DND-41 (cell line): Measurements from ENCODE around the gene POLR3B.

Source experiments
- ATAC-seq: fragments of 200-7000 bp; cut with Tn5 transposase; 3 replicates; pipeline ENCODE4 v1.9.1; 2021; ENCODE audit warnings: low read depth; ENCODE audit not compliant: insufficient read depth
- DNase-seq: peaks from one replicate; pipeline ENCODE4 v3.0.0-alpha.2; 2020
- H2AFZ ChIP-seq: 2 replicates; pipeline ENCODE4 v1.6.0; 2012; ENCODE audit warnings: low read depth, low read length
- H3K27ac ChIP-seq: 2 replicates; pipeline ENCODE4 v1.5.1; 2012; ENCODE audit warnings: low read length, inconsistent platforms
- H3K27me3 ChIP-seq: fragments of 200-600 bp; sonication (generic); 2 replicates; pipeline ENCODE4 v1.6.0; 2012; ENCODE audit warnings: low read length, mild to moderate bottlenecking, inconsistent platforms; ENCODE audit not compliant: insufficient read depth, poor library complexity
- H3K36me3 ChIP-seq: 2 replicates; pipeline ENCODE4 v1.5.1; 2012; ENCODE audit warnings: low read length, inconsistent platforms; ENCODE audit not compliant: insufficient read depth
- H3K4me1 ChIP-seq: 2 replicates; pipeline ENCODE4 v1.5.1; 2012; ENCODE audit warnings: mild to moderate bottlenecking, low read length; ENCODE audit not compliant: insufficient read depth
- H3K4me2 ChIP-seq: 2 replicates; pipeline ENCODE4 v1.6.0; 2012; ENCODE audit warnings: mild to moderate bottlenecking, moderate library complexity, low read length, inconsistent platforms; ENCODE audit not compliant: insufficient read depth
- H3K4me3 ChIP-seq, 2 experiments: fragments of 200-600 bp in 1 of 2; shearing (Covaris generic) in 1 of 2; 2 replicates each; pipeline ENCODE4 v1.5.1; 2012 to 2016; ENCODE audit warnings: inconsistent platforms in 2 of 2, low read length in 2 of 2, mild to moderate bottlenecking in 2 of 2, low read depth in 1 of 2, moderate library complexity in 1 of 2
- H3K79me2 ChIP-seq: 2 replicates; pipeline ENCODE4 v1.6.0; 2012; ENCODE audit warnings: low read length, inconsistent platforms; ENCODE audit not compliant: insufficient read depth
- H3K9ac ChIP-seq: 2 replicates; pipeline ENCODE4 v1.6.0; 2012; ENCODE audit warnings: low read depth, mild to moderate bottlenecking, inconsistent platforms, low read length, moderate library complexity
- H3K9me3 ChIP-seq: 2 replicates; pipeline ENCODE4 v1.5.1; 2012; ENCODE audit warnings: low read length, moderate library complexity, mild to moderate bottlenecking, inconsistent platforms; ENCODE audit not compliant: insufficient read depth, severe bottlenecking
- H4K20me1 ChIP-seq: 2 replicates; pipeline ENCODE4 v1.6.0; 2012; ENCODE audit warnings: low read length; ENCODE audit not compliant: insufficient read depth
- CTCF ChIP-seq: IDR thresholded peaks from 2 replicates; pipeline ENCODE4 v1.5.1; 2012; ENCODE audit warnings: borderline replicate concordance, low read length, moderate library complexity, mild to moderate bottlenecking; ENCODE audit not compliant: poor library complexity, severe bottlenecking; ENCODE audit errors: extremely low read depth
- EZH2 ChIP-seq: IDR thresholded peaks from 3 replicates; pipeline ENCODE4 v1.6.1; 2012; ENCODE audit warnings: borderline replicate concordance, low read depth, mild to moderate bottlenecking, moderate library complexity, low read length, inconsistent platforms; ENCODE audit not compliant: severe bottlenecking

POLR3B gene

GRCh38 chr12:106428384-106428783 lies 70.8 kb downstream of the POLR3B start:
- H3K4me1 ChIP-seq, result no peaks in the 10 kb centered on the region
- no peak overlapping the region for H3K4me2 ChIP-seq
- TF ChIP-seq EZH2 (no peak), CTCF (no peak)
- H3K4me3 ChIP-seq, result no peak overlapping the region
- H3K79me2 ChIP-seq, result no peaks in the 10 kb centered on the region
- no peak overlapping the region for H3K27ac ChIP-seq
- no peaks in the 10 kb centered on the region for H3K9me3 ChIP-seq
- H3K27me3 ChIP-seq, result no peaks in the 10 kb centered on the region
- no peak overlapping the region for H2AFZ ChIP-seq
- H4K20me1 ChIP-seq, result no peaks in the 10 kb centered on the region
- H3K36me3 ChIP-seq, result peaks cover 24% of the 10 kb centered on the region; the same call in 1 of the 2 replicates
- DNase-seq (no peak), ATAC-seq (no peak)
- no peak overlapping the region for H3K9ac ChIP-seq

GRCh38 chr12:106429043-106429552 lies 71.5 kb downstream of the POLR3B start:
- Histone ChIP-seq H3K9me3 (no peaks in the 10 kb centered on the region), H3K4me2 (no peak overlapping the region), H3K36me3 (peaks cover 25% of the 10 kb centered on the region; the same call in 1 of the 2 replicates), H3K4me1 (no peaks in the 10 kb centered on the region), H3K27ac (no peak overlapping the region), H4K20me1 (no peaks in the 10 kb centered on the region), H3K4me3 (no peak overlapping the region), H2AFZ (no peak overlapping the region), H3K79me2 (no peaks in the 10 kb centered on the region), H3K9ac (no peak overlapping the region), H3K27me3 (no peaks in the 10 kb centered on the region)
- ATAC-seq, result no peak
- no peak for TF ChIP-seq CTCF
- TF ChIP-seq EZH2, result no peak
- no peak for DNase-seq

DNA sequence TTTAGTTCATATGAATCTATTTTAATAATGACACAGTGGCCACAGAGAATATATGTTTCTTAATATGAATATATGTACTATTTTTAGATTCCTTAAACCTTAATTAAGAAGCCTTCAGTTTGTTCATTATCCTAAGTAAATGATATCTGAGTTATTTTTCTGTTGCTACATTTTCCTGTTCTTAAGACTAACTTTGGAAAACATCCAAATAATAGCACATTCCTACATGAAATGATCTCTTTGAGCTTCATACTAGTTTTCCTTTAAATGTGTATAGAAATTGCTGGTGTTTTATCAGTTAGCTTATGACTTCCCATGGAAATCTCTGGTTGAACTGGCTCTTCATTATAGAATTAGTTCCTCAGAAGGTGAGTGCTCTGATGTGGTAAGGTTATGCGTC lies 72.1 kb downstream of the POLR3B start:
- no peak for DNase-seq
- H3K9ac ChIP-seq, result no peak overlapping the region
- no peaks in the 10 kb centered on the region for H3K4me1 ChIP-seq
- peaks cover 30% of the 10 kb centered on the region; the same call in 1 of the 2 replicates for H3K36me3 ChIP-seq
- no peak overlapping the region for H3K27ac ChIP-seq
- H4K20me1 ChIP-seq, result no peaks in the 10 kb centered on the region
- TF ChIP-seq CTCF (no peak), EZH2 (no peak)
- no peak overlapping the region for H3K4me3 ChIP-seq
- H3K9me3 ChIP-seq, result no peaks in the 10 kb centered on the region
- no peak for ATAC-seq
- no peak overlapping the region for H3K4me2 ChIP-seq
- H3K79me2 ChIP-seq, result no peaks in the 10 kb centered on the region
- H3K27me3 ChIP-seq, result no peaks in the 10 kb centered on the region
- no peak overlapping the region for H2AFZ ChIP-seq
